KMS-11 (cell line): ENCODE results near the gene ITGA11.

Source experiments
- H2AFZ ChIP-seq: fragments of 200-600 bp; sonication (generic); 2 replicates; pipeline ENCODE4 v1.6.1; 2016; ENCODE audit warnings: antibody characterized with exemption, mixed run types, low read depth
- H3K27ac ChIP-seq: fragments of 200-600 bp; sonication (generic); 2 replicates; pipeline ENCODE4 v1.6.1; 2016; ENCODE audit warnings: mild to moderate bottlenecking, mixed run types
- H3K27me3 ChIP-seq: fragments of 200-600 bp; sonication (generic); 2 replicates; pipeline ENCODE4 v1.6.1; 2017; ENCODE audit warnings: mild to moderate bottlenecking, low read depth, mixed run types, moderate library complexity; ENCODE audit not compliant: insufficient read depth
- H3K36me3 ChIP-seq: fragments of 200-600 bp; sonication (generic); 2 replicates; pipeline ENCODE4 v1.6.1; 2017; ENCODE audit warnings: mild to moderate bottlenecking, mixed run types; ENCODE audit not compliant: insufficient read depth
- H3K4me1 ChIP-seq: fragments of 200-600 bp; sonication (generic); 2 replicates; pipeline ENCODE4 v1.6.1; 2016; ENCODE audit warnings: mild to moderate bottlenecking, low read depth, mixed run types; ENCODE audit not compliant: poor library complexity, severe bottlenecking
- H3K4me2 ChIP-seq: fragments of 200-600 bp; sonication (generic); 2 replicates; pipeline ENCODE4 v1.7.0; 2016; ENCODE audit warnings: mild to moderate bottlenecking, mixed run types
- H3K4me3 ChIP-seq: fragments of 200-600 bp; sonication (generic); IDR thresholded peaks from 2 replicates; pipeline ENCODE4 v1.6.1; 2017; ENCODE audit warnings: low read depth, low read length, mixed read lengths; ENCODE audit not compliant: insufficient read depth
- H3K79me2 ChIP-seq: fragments of 200-600 bp; sonication (generic); 2 replicates; pipeline ENCODE4 v1.6.1; 2016; ENCODE audit warnings: low read depth, mixed run types; ENCODE audit not compliant: insufficient read depth
- H3K9ac ChIP-seq: fragments of 200-600 bp; sonication (generic); 2 replicates; pipeline ENCODE4 v1.6.1; 2016; ENCODE audit warnings: mild to moderate bottlenecking, mixed run types
- H4K20me1 ChIP-seq: fragments of 200-600 bp; sonication (generic); 2 replicates; pipeline ENCODE4 v1.6.1; 2016; ENCODE audit warnings: mild to moderate bottlenecking, mixed run types; ENCODE audit not compliant: insufficient read depth
- TF ChIP-seq, protein P1 (sequence below): fragments of 200-600 bp; sonication (generic); conservative IDR thresholded peaks from 2 replicates; pipeline ENCODE4 v1.6.1; 2017; ENCODE audit warnings: low read depth, mild to moderate bottlenecking, antibody characterized with exemption, low read length, moderate library complexity, mixed read lengths

Gene ITGA11

DNA sequence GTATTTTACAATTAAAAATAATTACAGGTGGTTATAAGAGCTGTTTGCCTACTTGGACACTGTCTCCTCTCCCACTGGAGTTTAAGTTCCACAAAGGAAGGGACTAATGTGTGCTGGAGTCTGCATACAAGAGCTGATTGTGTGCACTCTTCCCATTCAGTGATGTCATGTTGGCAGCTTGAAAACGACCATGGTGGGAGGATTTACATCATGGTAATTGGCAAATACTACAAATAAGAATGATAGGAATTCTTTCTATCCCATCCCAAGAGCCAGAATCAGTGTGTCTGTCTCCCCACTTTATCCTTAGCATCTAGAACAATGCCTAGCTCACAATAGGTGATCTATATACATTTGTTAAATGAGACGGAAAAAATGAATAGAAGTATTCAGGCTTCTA is 14.1 kb downstream of the ITGA11 start:
- Histone ChIP-seq H3K4me3 (no peak overlapping the region), H3K27ac (no peak overlapping the region), H3K27me3 (no peaks in the 10 kb centered on the region), H3K4me2 (no peak overlapping the region), H3K79me2 (no peaks in the 10 kb centered on the region), H3K9ac (no peak overlapping the region), H3K36me3 (no peaks in the 10 kb centered on the region), H3K4me1 (no peaks in the 10 kb centered on the region), H4K20me1 (no peaks in the 10 kb centered on the region), H2AFZ (no peak overlapping the region)
- TF ChIP-seq, protein P1, sequence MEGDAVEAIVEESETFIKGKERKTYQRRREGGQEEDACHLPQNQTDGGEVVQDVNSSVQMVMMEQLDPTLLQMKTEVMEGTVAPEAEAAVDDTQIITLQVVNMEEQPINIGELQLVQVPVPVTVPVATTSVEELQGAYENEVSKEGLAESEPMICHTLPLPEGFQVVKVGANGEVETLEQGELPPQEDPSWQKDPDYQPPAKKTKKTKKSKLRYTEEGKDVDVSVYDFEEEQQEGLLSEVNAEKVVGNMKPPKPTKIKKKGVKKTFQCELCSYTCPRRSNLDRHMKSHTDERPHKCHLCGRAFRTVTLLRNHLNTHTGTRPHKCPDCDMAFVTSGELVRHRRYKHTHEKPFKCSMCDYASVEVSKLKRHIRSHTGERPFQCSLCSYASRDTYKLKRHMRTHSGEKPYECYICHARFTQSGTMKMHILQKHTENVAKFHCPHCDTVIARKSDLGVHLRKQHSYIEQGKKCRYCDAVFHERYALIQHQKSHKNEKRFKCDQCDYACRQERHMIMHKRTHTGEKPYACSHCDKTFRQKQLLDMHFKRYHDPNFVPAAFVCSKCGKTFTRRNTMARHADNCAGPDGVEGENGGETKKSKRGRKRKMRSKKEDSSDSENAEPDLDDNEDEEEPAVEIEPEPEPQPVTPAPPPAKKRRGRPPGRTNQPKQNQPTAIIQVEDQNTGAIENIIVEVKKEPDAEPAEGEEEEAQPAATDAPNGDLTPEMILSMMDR: no peak

DNA sequence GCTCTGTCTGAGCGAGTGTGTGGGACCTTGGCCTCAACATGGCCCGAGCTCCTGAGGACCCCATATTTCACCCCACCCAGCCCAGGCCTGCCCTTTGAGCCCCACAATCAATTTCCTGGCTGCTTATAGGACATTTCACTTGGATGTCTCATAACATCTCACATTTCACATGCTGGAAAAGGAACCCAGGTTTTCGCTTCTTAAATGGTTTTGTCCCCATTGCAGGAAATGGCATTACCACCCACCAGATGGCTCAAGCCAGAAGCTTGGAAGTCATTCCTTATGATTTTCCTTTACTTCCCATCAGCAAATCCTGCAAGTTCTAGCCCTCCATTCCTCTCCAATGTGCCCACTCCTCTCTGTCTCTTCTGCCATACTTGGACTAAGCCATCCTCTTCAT is 14.9 kb downstream of the ITGA11 start:
- H3K79me2 ChIP-seq: no peaks in the 10 kb centered on the region
- H3K4me1 ChIP-seq: no peaks in the 10 kb centered on the region
- no peak overlapping the region for H2AFZ ChIP-seq
- H3K4me2 ChIP-seq: no peak overlapping the region
- H4K20me1 ChIP-seq: no peaks in the 10 kb centered on the region
- no peak overlapping the region for H3K4me3 ChIP-seq
- TF ChIP-seq, protein P1: no peak
- H3K27me3 ChIP-seq: no peaks in the 10 kb centered on the region
- no peak overlapping the region for H3K9ac ChIP-seq
- no peak overlapping the region for H3K27ac ChIP-seq
- H3K36me3 ChIP-seq: no peaks in the 10 kb centered on the region

DNA sequence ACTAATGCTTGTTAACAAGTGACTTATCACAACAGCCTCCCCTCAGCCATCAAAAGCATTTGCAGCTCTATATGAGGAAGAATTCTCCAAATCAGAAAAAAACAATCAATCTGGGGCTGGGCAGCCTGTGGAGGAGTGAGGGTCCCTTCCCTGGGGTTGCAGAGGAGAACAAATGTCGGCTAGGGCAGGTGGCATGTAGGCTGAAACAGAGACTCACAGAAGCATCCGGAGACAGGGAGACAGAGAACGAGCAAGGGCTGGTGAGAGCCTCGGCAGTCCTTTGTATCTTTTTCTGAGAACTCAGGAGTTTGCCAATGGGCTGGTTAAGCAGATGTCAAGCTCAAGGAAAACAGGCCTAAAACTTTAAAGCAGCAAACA is 15.8 kb downstream of the ITGA11 start:
- Histone ChIP-seq H2AFZ (no peak overlapping the region), H3K4me1 (no peaks in the 10 kb centered on the region), H3K79me2 (no peaks in the 10 kb centered on the region), H3K9ac (no peak overlapping the region), H3K4me3 (no peak overlapping the region), H3K36me3 (no peaks in the 10 kb centered on the region), H3K4me2 (no peak overlapping the region), H3K27me3 (no peaks in the 10 kb centered on the region), H3K27ac (no peak overlapping the region), H4K20me1 (no peaks in the 10 kb centered on the region)
- TF ChIP-seq, protein P1: no peak

DNA sequence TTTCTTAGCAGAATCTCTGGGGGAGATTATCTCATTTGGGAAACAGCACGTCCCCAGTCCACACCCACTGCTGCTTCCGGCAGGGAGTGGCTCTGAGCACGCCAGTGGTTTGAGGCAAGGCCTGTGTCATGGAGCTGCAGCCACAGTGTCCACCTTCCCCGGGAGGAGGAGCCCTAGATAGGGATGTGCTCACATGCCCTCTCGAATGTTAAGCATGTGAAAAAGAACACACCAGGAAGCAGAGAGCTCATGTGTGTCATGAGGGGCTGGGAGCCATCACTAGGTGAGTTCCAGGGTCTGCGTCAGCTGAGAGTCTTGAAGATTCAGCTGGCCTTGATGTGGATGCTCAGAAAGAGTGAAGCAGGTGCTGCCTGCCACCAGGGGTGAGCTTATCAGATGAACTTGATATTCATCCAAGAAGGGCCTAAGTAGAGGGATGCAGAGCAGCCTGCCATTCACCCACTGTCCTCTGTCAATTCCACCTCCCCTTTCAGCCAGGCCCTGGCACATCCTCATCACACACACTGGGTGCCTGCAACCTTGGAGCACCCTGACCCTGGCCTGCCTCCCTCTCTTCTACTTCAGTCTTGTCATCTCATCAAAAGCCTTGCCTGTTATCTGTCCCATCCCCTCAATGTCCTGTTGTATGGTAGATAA is 16.3 kb downstream of the ITGA11 start:
- Histone ChIP-seq H4K20me1 (no peaks in the 10 kb centered on the region), H3K36me3 (no peaks in the 10 kb centered on the region), H3K79me2 (no peaks in the 10 kb centered on the region), H3K27ac (no peak overlapping the region), H3K9ac (no peak overlapping the region), H2AFZ (no peak overlapping the region), H3K4me1 (no peaks in the 10 kb centered on the region), H3K27me3 (no peaks in the 10 kb centered on the region), H3K4me3 (no peak overlapping the region), H3K4me2 (no peak overlapping the region)
- TF ChIP-seq, protein P1: no peak
